Breast epithelium (tissue), 4 donors: ENCODE data around the gene SNX21. TPM values are rescaled to one million over a fixed set of nuclear protein-coding genes. Genes with fewer than 3 reads are reported as not detected.

ENCODE experiments used
- DNase-seq, 2 donors: peaks; one replicate each; pipeline ENCODE4 v3.0.0-alpha.2; 2019; ENCODE audit warnings: low spot score in 2 of 2
- H3K27ac ChIP-seq, 2 donors: fragments of 200-600 bp; sonication (generic) in 1 of 2; one replicate each; pipeline ENCODE4 v1.5.1; 2016 to 2019; ENCODE audit warnings: mild to moderate bottlenecking in 1 of 2
- H3K27me3 ChIP-seq, 2 donors: fragments of 200-600 bp; sonication (generic) in 1 of 2; one replicate each; pipeline versions ENCODE4 v1.5.1 to v1.6.0; 2017 to 2019; ENCODE audit warnings: control low read depth in 1 of 2, mild to moderate bottlenecking in 1 of 2
- H3K36me3 ChIP-seq: fragments of 200-600 bp; one replicate; pipeline ENCODE4 v1.5.1; 2019
- H3K4me1 ChIP-seq, 2 donors: fragments of 200-600 bp; sonication (generic); one replicate each; pipeline ENCODE4 v1.5.1; 2016 to 2019; ENCODE audit warnings: control low read depth in 1 of 2
- H3K4me3 ChIP-seq, 3 donors: fragments of 200-600 bp; sonication (generic); 1 replicate in 2 of 3; 2 replicates in 1 of 3; pipeline ENCODE4 v1.5.1; 2016 to 2019; ENCODE audit warnings: mild to moderate bottlenecking in 3 of 3, moderate library complexity in 2 of 3
- H3K9me3 ChIP-seq, 2 donors: fragments of 200-600 bp; sonication (generic) in 1 of 2; one replicate each; pipeline ENCODE4 v1.5.1; 2016 to 2019; ENCODE audit warnings: control low read depth in 1 of 2
- CTCF ChIP-seq, 3 donors: fragments of 450-650 bp; IDR thresholded peaks; one replicate each; pipeline ENCODE4 v1.5.1; 2016 to 2017; ENCODE audit warnings: antibody characterized with exemption in 3 of 3, mild to moderate bottlenecking in 3 of 3, moderate library complexity in 3 of 3
- POLR2A ChIP-seq: fragments of 450-650 bp; IDR thresholded peaks from one replicate; pipeline ENCODE4 v1.6.1; 2016; ENCODE audit warnings: antibody characterized with exemption, mild to moderate bottlenecking, moderate library complexity
- POLR2AphosphoS5 ChIP-seq, 3 donors: sonication (generic); formaldehyde crosslinking; IDR thresholded peaks; one replicate each; pipeline ENCODE4 v1.6.1; 2017; ENCODE audit warnings: antibody characterized with exemption in 3 of 3
- intact Hi-C: fragments of 100-400 bp; cut with DNase I; formaldehyde crosslinking; loops from one replicate; pipeline ENCODE4 v1.15.1; 2023; ENCODE audit warnings: low total_unique reads
- total RNA-seq, 3 donors: library from RNA; depleted of rRNA; stranded (reverse); fragments of >200 nt; gene quantifications; one replicate each; pipeline ENCODE4 v1.1.0, GENCODE V29; 2016

SNX21 gene
- total RNA-seq, 3 donors from 2014 or later = 55.0 to 138 (median 66.9) TPM

- no peak for DNase-seq
- intact Hi-C loops = no loop called here
- Histone ChIP-seq H3K36me3 (no peaks in the 10 kb centered on the region), H3K27ac (no peak overlapping the region), H3K4me1 (no peaks in the 10 kb centered on the region), H3K4me3 (no peak overlapping the region), H3K27me3 (no peaks in the 10 kb centered on the region), H3K9me3 (no peaks in the 10 kb centered on the region)
- TF ChIP-seq POLR2A (no peak), CTCF (IDR thresholded peaks at IDR 0.05) (no peak), POLR2AphosphoS5 (IDR thresholded peaks at IDR 0.05) (no peak)
Observed at GRCh38 chr20:45845452-45845851, 11.9 kb downstream of the SNX21 start.

- no peak for DNase-seq
- intact Hi-C loops = no loop called here
Observed at GRCh38 chr20:45848421-45848820, 14.8 kb downstream of the SNX21 start.

GRCh38 chr20:45848969-45849582 lies 15.5 kb downstream of the SNX21 start:
- Histone ChIP-seq H3K36me3 (no peaks in the 10 kb centered on the region), H3K27me3 (no peaks in the 10 kb centered on the region), H3K4me1 (no peaks in the 10 kb centered on the region), H3K27ac (no peak overlapping the region), H3K9me3 (no peaks in the 10 kb centered on the region), H3K4me3 (no peak overlapping the region)
- TF ChIP-seq POLR2AphosphoS5 (IDR thresholded peaks at IDR 0.05) (no peak), CTCF (IDR thresholded peaks at IDR 0.05) (no peak), POLR2A (no peak)
- no peak for DNase-seq
- intact Hi-C loops = no loop called here

More at GRCh38 chr20:45848421-45848820, 14.8 kb downstream of the SNX21 start:
- Histone ChIP-seq H3K4me3 (no peak overlapping the region), H3K27me3 (no peaks in the 10 kb centered on the region), H3K4me1 (no peaks in the 10 kb centered on the region), H3K27ac (no peak overlapping the region), H3K36me3 (no peaks in the 10 kb centered on the region), H3K9me3 (no peaks in the 10 kb centered on the region)
- TF ChIP-seq POLR2A (no peak), CTCF (IDR thresholded peaks at IDR 0.05) (no peak), POLR2AphosphoS5 (IDR thresholded peaks at IDR 0.05) (no peak)

GRCh38 chr20:45850238-45850637 lies 16.6 kb downstream of the SNX21 start:
- no peak overlapping the region for H3K27ac ChIP-seq
- no peak overlapping the region for H3K4me3 ChIP-seq
- no peaks in the 10 kb centered on the region for H3K27me3 ChIP-seq
- intact Hi-C loops = no loop called here
- TF ChIP-seq POLR2AphosphoS5 (IDR thresholded peaks at IDR 0.05) (no peak), POLR2A (no peak), CTCF (IDR thresholded peaks at IDR 0.05) (no peak)
- DNase-seq = no peak
- H3K36me3 ChIP-seq = no peaks in the 10 kb centered on the region
- H3K9me3 ChIP-seq = no peaks in the 10 kb centered on the region
- peaks cover 0 to 5% of the 10 kb centered on the region in 2 donors for H3K4me1 ChIP-seq

- Histone ChIP-seq H3K27ac (no peak overlapping the region), H3K36me3 (no peaks in the 10 kb centered on the region), H3K9me3 (no peaks in the 10 kb centered on the region), H3K4me1 (peaks cover 0 to 12% of the 10 kb centered on the region in 2 donors), H3K27me3 (no peaks in the 10 kb centered on the region), H3K4me3 (no peak overlapping the region)
- intact Hi-C loops = no loop called here
- no peak for TF ChIP-seq POLR2AphosphoS5 (IDR thresholded peaks at IDR 0.05)
- no peak for TF ChIP-seq CTCF (IDR thresholded peaks at IDR 0.05)
- TF ChIP-seq POLR2A = no peak
- DNase-seq = no peak
Observed at GRCh38 chr20:45850926-45851325, 17.3 kb downstream of the SNX21 start.
